Measurements from ENCODE around the gene GAA. TPM values are rescaled to one million over a fixed set of nuclear protein-coding genes. Genes with fewer than 3 reads are reported as not detected.

The GAA gene
- total RNA-seq, 1 experiment from 2014 or later = 30.3 TPM

DNA sequence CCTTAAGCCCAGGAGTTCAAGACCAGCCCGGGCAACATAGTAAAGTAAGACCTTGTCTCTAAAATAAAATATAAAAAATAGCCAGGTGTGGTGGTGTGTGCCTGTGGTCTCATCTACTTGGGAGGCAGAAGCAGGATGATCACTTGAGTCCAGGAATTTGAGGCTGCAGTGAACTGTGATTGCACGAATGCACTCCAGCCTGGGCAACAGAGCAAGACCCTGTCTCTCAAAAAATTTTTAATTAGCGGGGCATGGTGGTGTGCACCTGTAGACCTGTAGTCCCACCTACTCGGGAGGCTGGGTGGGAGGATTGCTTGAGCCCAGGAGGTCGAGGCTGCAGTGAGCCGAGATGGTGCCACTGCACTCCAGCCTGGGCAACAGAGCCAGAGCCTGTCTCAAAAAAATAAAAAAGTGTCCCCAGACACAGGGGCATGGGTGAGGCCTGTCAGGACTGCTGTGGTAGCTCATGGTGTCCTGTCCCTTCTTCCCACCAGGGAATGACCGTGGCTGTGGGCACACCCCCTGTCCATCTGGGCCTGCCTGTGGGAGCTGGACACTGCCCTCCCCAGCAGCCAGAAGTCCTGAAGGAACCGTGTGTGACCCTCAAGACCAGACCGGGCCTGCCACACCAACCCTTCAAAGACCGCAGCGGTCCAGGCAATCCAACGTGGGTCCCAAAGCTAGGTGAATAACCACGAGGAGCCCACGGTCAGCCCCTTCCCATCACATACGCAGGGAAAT is 30.8 kb upstream of the GAA start:
- H2BK120ac ChIP-seq (ENCODE audit: low read depth, low read length, poor library complexity, severe bottlenecking) = no peak overlapping the region
- no peaks in the 10 kb centered on the region for H3K4me1 ChIP-seq (ENCODE audit: insufficient read depth, low read length)
- H3K23ac ChIP-seq (ENCODE audit: insufficient read length, low read depth, low read length) = no peak overlapping the region
- Mint-ChIP-seq H3K4me1 (peaks cover 11 to 17% of the 10 kb centered on the region in 2 experiments), H3K9me3 (no peaks in the 10 kb centered on the region), H3K36me3 (ENCODE audit: insufficient read depth in 1 of 3, low read depth in 3 of 3) (no peaks in the 10 kb centered on the region), H3K4me3 (no peak overlapping the region), H3K27me3 (ENCODE audit: low read depth) (no peaks in the 10 kb centered on the region), H3K27ac (no peak overlapping the region)
- H3K27ac ChIP-seq (ENCODE audit: insufficient read length, low read depth, low read length) = no peak overlapping the region
- no peak overlapping the region for H3K9ac ChIP-seq (ENCODE audit: extremely low read depth, insufficient read length, low read length)
- no peak overlapping the region for H3K18ac ChIP-seq (ENCODE audit: insufficient read length, low read depth, low read length)
- no peaks in the 10 kb centered on the region for H4K20me1 ChIP-seq (ENCODE audit: control insufficient read depth, insufficient read depth, insufficient read length)
- no CpG with 5 or more reads among the region's 15 CpGs for WGBS (ENCODE audit: extremely low coverage, insufficient read length, low lambda C conversion rate)
- H4K8ac ChIP-seq (replicated peaks; ENCODE audit: insufficient read length, low read depth, low read length) = no peak overlapping the region
- no peak overlapping the region for H2AK5ac ChIP-seq (ENCODE audit: insufficient read length, low read length)
- no peak overlapping the region for H3K56ac ChIP-seq (ENCODE audit: insufficient read length, low read depth, low read length)
- TF ChIP-seq, protein P1, sequence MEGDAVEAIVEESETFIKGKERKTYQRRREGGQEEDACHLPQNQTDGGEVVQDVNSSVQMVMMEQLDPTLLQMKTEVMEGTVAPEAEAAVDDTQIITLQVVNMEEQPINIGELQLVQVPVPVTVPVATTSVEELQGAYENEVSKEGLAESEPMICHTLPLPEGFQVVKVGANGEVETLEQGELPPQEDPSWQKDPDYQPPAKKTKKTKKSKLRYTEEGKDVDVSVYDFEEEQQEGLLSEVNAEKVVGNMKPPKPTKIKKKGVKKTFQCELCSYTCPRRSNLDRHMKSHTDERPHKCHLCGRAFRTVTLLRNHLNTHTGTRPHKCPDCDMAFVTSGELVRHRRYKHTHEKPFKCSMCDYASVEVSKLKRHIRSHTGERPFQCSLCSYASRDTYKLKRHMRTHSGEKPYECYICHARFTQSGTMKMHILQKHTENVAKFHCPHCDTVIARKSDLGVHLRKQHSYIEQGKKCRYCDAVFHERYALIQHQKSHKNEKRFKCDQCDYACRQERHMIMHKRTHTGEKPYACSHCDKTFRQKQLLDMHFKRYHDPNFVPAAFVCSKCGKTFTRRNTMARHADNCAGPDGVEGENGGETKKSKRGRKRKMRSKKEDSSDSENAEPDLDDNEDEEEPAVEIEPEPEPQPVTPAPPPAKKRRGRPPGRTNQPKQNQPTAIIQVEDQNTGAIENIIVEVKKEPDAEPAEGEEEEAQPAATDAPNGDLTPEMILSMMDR (conservative IDR thresholded peaks at IDR 0.05) = no peak
- H3K79me2 ChIP-seq (ENCODE audit: insufficient read depth, low read length) = no peaks in the 10 kb centered on the region
- H3K27me3 ChIP-seq (ENCODE audit: insufficient read depth, low read length) = no peaks in the 10 kb centered on the region
- no peak overlapping the region for H2BK15ac ChIP-seq (ENCODE audit: low read depth, low read length)
- H2AFZ ChIP-seq (ENCODE audit: low read length) = no peak overlapping the region
- no peak overlapping the region for H2BK20ac ChIP-seq (ENCODE audit: low read depth, low read length, poor library complexity, severe bottlenecking)
- H4K5ac ChIP-seq (ENCODE audit: insufficient read length, low read depth, low read length) = no peak overlapping the region
- no peaks in the 10 kb centered on the region for H3K79me1 ChIP-seq (ENCODE audit: insufficient read depth, low read depth, low read length, poor library complexity, severe bottlenecking)
- H3K4ac ChIP-seq (ENCODE audit: low read depth, low read length) = no peak overlapping the region
- no peak for DNase-seq
- no peak overlapping the region for H2BK12ac ChIP-seq (ENCODE audit: insufficient read length, low read depth, low read length)
- 0 out of 2 replicates have a peak overlapping the region, but pooled peaks have one; percentile 30 for H3K14ac ChIP-seq (ENCODE audit: insufficient read depth, low read length)
- no peak overlapping the region for H4K91ac ChIP-seq (ENCODE audit: insufficient read length, low read depth, low read length)
- H2BK5ac ChIP-seq (ENCODE audit: insufficient read length, low read length) = no peak overlapping the region
- H3K23me2 ChIP-seq (ENCODE audit: insufficient read length, low read depth, low read length, poor library complexity, severe bottlenecking) = no peaks in the 10 kb centered on the region
- no peaks in the 10 kb centered on the region for H3K9me3 ChIP-seq (ENCODE audit: control insufficient read depth, low read depth, low read length)
- no peak overlapping the region for H3K4me2 ChIP-seq (ENCODE audit: insufficient read depth, insufficient read length, low read length)
- H3T11ph ChIP-seq (ENCODE audit: low read length) = no peak overlapping the region

Data from H9 (cell line).